H1 (cell line): ENCODE data around the gene CDK5RAP3. TPM values are rescaled to one million over a fixed set of nuclear protein-coding genes. Genes with fewer than 3 reads are reported as not detected.

Experiments used
- CTCF ChIA-PET: fragments of 300-600 bp; sonication (Branson Sonifier 250); formaldehyde crosslinking; loops from one replicate; lab custom pipeline; 2021; ENCODE audit not compliant: partially characterized antibody; lab: Charles Lee
- POLR2A ChIA-PET: fragments of 300-600 bp; sonication (Branson Sonifier 250); formaldehyde crosslinking; loops from one replicate; lab custom pipeline; 2021; ENCODE audit warnings: inconsistent platforms; ENCODE audit not compliant: partially characterized antibody; lab: Charles Lee
- DNase-seq, 2 experiments: peaks; one replicate each; pipeline versions ENCODE4 v3.0.0 to v3.0.0-alpha.2; 2010 to 2022; ENCODE audit warnings: low spot score in 2 of 2, low read depth in 1 of 2, mixed read lengths in 1 of 2
- FAIRE-seq: peaks from 2 replicates; lab custom pipeline; 2011; peaks lifted over from hg19 to GRCh38; lab: Jason Lieb, UNC
- H2AFZ ChIP-seq: 2 replicates; pipeline ENCODE4 v1.8.1; 2012; ENCODE audit warnings: low read length, inconsistent platforms
- H2AK5ac ChIP-seq: 2 replicates; pipeline ENCODE4 v1.6.1; 2013; ENCODE audit warnings: low read depth, low read length
- H2BK120ac ChIP-seq: replicated peaks from 2 replicates; pipeline ENCODE3; 2013; ENCODE audit warnings: low read depth, low read length, inconsistent platforms
- H2BK12ac ChIP-seq: 2 replicates; pipeline ENCODE4 v1.6.1; 2013; ENCODE audit warnings: low read depth, low read length
- H2BK15ac ChIP-seq: 2 replicates; pipeline ENCODE4 v1.6.1; 2013; ENCODE audit warnings: low read length
- H2BK20ac ChIP-seq: 2 replicates; pipeline ENCODE4 v1.6.1; 2013; ENCODE audit warnings: low read length
- H2BK5ac ChIP-seq: 2 replicates; pipeline ENCODE4 v1.6.1; 2013; ENCODE audit warnings: low read depth, low read length
- H3K14ac ChIP-seq: 2 replicates; pipeline ENCODE4 v1.6.1; 2013; ENCODE audit warnings: inconsistent platforms; ENCODE audit not compliant: insufficient read length
- H3K18ac ChIP-seq: 2 replicates; pipeline ENCODE4 v1.6.1; 2013; ENCODE audit warnings: low read length; ENCODE audit errors: extremely low read depth
- H3K23ac ChIP-seq: 2 replicates; pipeline ENCODE4 v1.6.1; 2013; ENCODE audit warnings: inconsistent platforms; ENCODE audit not compliant: insufficient read length
- H3K23me2 ChIP-seq: 2 replicates; pipeline ENCODE4 v1.6.1; 2013; ENCODE audit warnings: low read depth, low read length
- H3K27ac ChIP-seq: 2 replicates; pipeline ENCODE4 v1.6.1; 2011; ENCODE audit warnings: low read depth, low read length, inconsistent platforms
- H3K27me3 ChIP-seq, 4 experiments: replicated peaks in 1 of 4; 1 replicate in 1 of 4; 2 replicates in 3 of 4; pipeline versions ENCODE4 v1.6.1 to v1.8.1; 2011 to 2013; ENCODE audit warnings: low read length in 3 of 4, mild to moderate bottlenecking in 3 of 4, inconsistent platforms in 2 of 4, mixed read lengths in 2 of 4, moderate library complexity in 1 of 4; ENCODE audit not compliant: control insufficient read depth in 3 of 4, insufficient read depth in 3 of 4; ENCODE audit errors: extremely low read depth in 1 of 4
- H3K36me3 ChIP-seq, 4 experiments: 2 replicates each; pipeline versions ENCODE4 v1.6.1 to v1.8.1; 2011 to 2013; ENCODE audit warnings: mild to moderate bottlenecking in 4 of 4, low read length in 3 of 4, moderate library complexity in 2 of 4, control low read depth in 1 of 4, inconsistent platforms in 1 of 4; ENCODE audit not compliant: insufficient read depth in 4 of 4, control insufficient read depth in 2 of 4
- H3K4ac ChIP-seq: replicated peaks from 2 replicates; pipeline ENCODE3; 2013; ENCODE audit warnings: low read length, low read depth, mixed read lengths, inconsistent platforms; ENCODE audit not compliant: insufficient read length
- H3K4me1 ChIP-seq, 4 experiments: replicated peaks in 1 of 4; 1 replicate in 1 of 4; 2 replicates in 3 of 4; pipeline versions ENCODE4 v1.6.1 to v1.8.1; 2011 to 2013; ENCODE audit warnings: low read length in 3 of 4, inconsistent platforms in 2 of 4, mixed read lengths in 1 of 4; ENCODE audit not compliant: insufficient read depth in 4 of 4, control insufficient read depth in 3 of 4
- H3K4me2 ChIP-seq, 2 experiments: 2 replicates each; pipeline versions ENCODE4 v1.6.1 to v1.8.1; 2011 to 2013; ENCODE audit warnings: low read depth in 2 of 2, low read length in 2 of 2, control low read depth in 1 of 2, inconsistent platforms in 1 of 2, mild to moderate bottlenecking in 1 of 2; ENCODE audit not compliant: insufficient read depth in 1 of 2
- H3K4me3 ChIP-seq, 4 experiments: fragments of 200-600, 300-600 bp in 1 of 4; sonication (generic), shearing (Covaris generic), sonication (Bioruptor Twin) in 1 of 4; 2 replicates each; pipeline versions ENCODE4 v1.5.1 to v1.8.1; 2011 to 2016; ENCODE audit warnings: low read length in 4 of 4, low read depth in 3 of 4, control low read depth in 2 of 4, inconsistent platforms in 2 of 4, mild to moderate bottlenecking in 2 of 4, mixed read lengths in 1 of 4, moderate library complexity in 1 of 4; ENCODE audit not compliant: insufficient read depth in 2 of 4; ENCODE audit errors: extremely low read depth in 1 of 4
- H3K56ac ChIP-seq: replicated peaks from 2 replicates; pipeline ENCODE3; 2013; ENCODE audit warnings: low read depth, mild to moderate bottlenecking, mixed read lengths, low read length, inconsistent platforms; ENCODE audit not compliant: insufficient read length
- H3K79me1 ChIP-seq: 2 replicates; pipeline ENCODE4 v1.6.1; 2013; ENCODE audit warnings: low read depth, low read length, control low read depth
- H3K79me2 ChIP-seq, 2 experiments: 2 replicates each; pipeline versions ENCODE4 v1.6.1 to v1.8.1; 2012 to 2013; ENCODE audit warnings: low read length in 2 of 2, mild to moderate bottlenecking in 2 of 2, inconsistent platforms in 1 of 2; ENCODE audit not compliant: insufficient read depth in 2 of 2, control insufficient read depth in 1 of 2
- H3K9ac ChIP-seq, 4 experiments: replicated peaks in 1 of 4; 1 replicate in 1 of 4; 2 replicates in 3 of 4; pipeline versions ENCODE4 v1.6.1 to v1.8.1; 2011 to 2013; ENCODE audit warnings: low read depth in 3 of 4, low read length in 3 of 4, control low read depth in 2 of 4, mild to moderate bottlenecking in 2 of 4, moderate library complexity in 2 of 4, inconsistent platforms in 1 of 4; ENCODE audit errors: extremely low read depth in 1 of 4
- H3K9me3 ChIP-seq, 2 experiments: 2 replicates each; pipeline versions ENCODE4 v1.6.1 to v1.8.1; 2012 to 2013; ENCODE audit warnings: mild to moderate bottlenecking in 2 of 2, moderate library complexity in 2 of 2, control low read depth in 1 of 2, inconsistent platforms in 1 of 2, low read depth in 1 of 2, low read length in 1 of 2, mixed read lengths in 1 of 2; ENCODE audit not compliant: insufficient read depth in 2 of 2
- H4K20me1 ChIP-seq, 2 experiments: replicated peaks in 1 of 2; 2 replicates each; pipeline versions ENCODE3 to v1.8.1; 2011 to 2013; ENCODE audit warnings: inconsistent platforms in 2 of 2, low read length in 2 of 2, mild to moderate bottlenecking in 1 of 2; ENCODE audit not compliant: insufficient read depth in 2 of 2, control insufficient read depth in 1 of 2
- H4K5ac ChIP-seq: 2 replicates; pipeline ENCODE4 v1.6.1; 2013; ENCODE audit warnings: low read length, low read depth, mixed read lengths, inconsistent platforms; ENCODE audit not compliant: insufficient read length
- H4K8ac ChIP-seq: 2 replicates; pipeline ENCODE4 v1.8.0; 2013; ENCODE audit warnings: mild to moderate bottlenecking, moderate library complexity, low read length, inconsistent platforms; ENCODE audit not compliant: insufficient read depth; ENCODE audit errors: extremely low read depth
- H4K91ac ChIP-seq: replicated peaks from 2 replicates; pipeline ENCODE3; 2013; ENCODE audit warnings: low read length, mixed read lengths, inconsistent platforms; ENCODE audit not compliant: insufficient read length
- CEBPB ChIP-seq: IDR thresholded peaks from 2 replicates; pipeline ENCODE4 v1.6.1; 2012; ENCODE audit warnings: low read depth, low read length
- CTCF ChIP-seq, 3 experiments: IDR thresholded peaks; 1 replicate in 2 of 3; 2 replicates in 1 of 3; pipeline versions ENCODE4 v1.5.1 to v1.6.1; 2011; ENCODE audit warnings: low read length in 3 of 3, mild to moderate bottlenecking in 3 of 3, inconsistent platforms in 2 of 3, low read depth in 1 of 3, moderate library complexity in 1 of 3; ENCODE audit not compliant: insufficient read depth in 1 of 3; ENCODE audit errors: control extremely low read depth in 1 of 3
- EZH2 ChIP-seq: fragments of 200-600 bp; sonication (generic); IDR thresholded peaks from 2 replicates; pipeline ENCODE4 v1.7.1; 2012; ENCODE audit warnings: low read depth, mild to moderate bottlenecking, moderate library complexity, low read length, inconsistent platforms; ENCODE audit not compliant: severe bottlenecking
- FOSL1 ChIP-seq: IDR thresholded peaks from 2 replicates; pipeline ENCODE4 v1.6.1; 2011; ENCODE audit warnings: mild to moderate bottlenecking, low read depth, low read length, moderate library complexity; ENCODE audit not compliant: insufficient read depth
- HDAC2 ChIP-seq, 2 experiments: fragments of 300-600 bp in 1 of 2; sonication (generic) in 1 of 2; IDR thresholded peaks; 2 replicates each; pipeline ENCODE4 v1.6.1; 2011 to 2012; ENCODE audit warnings: low read depth in 2 of 2, low read length in 2 of 2, mild to moderate bottlenecking in 2 of 2, moderate library complexity in 2 of 2, borderline replicate concordance in 1 of 2, inconsistent platforms in 1 of 2
- PHF8 ChIP-seq: fragments of 200-600 bp; sonication (generic); conservative IDR thresholded peaks from 2 replicates; pipeline ENCODE4 v1.7.1; 2012; ENCODE audit warnings: low read depth, mild to moderate bottlenecking, inconsistent platforms, low read length, moderate library complexity
- POU5F1 ChIP-seq: IDR thresholded peaks from 2 replicates; pipeline ENCODE4 v1.6.1; 2011; ENCODE audit warnings: low read depth, mild to moderate bottlenecking, low read length, moderate library complexity
- RBBP5 ChIP-seq: IDR thresholded peaks from 2 replicates; pipeline ENCODE4 v1.7.1; 2012; ENCODE audit warnings: low read depth, mild to moderate bottlenecking, inconsistent platforms, low read length, moderate library complexity, borderline replicate concordance
- SRF ChIP-seq: IDR thresholded peaks from 2 replicates; pipeline ENCODE4 v1.6.1; 2011; ENCODE audit warnings: mild to moderate bottlenecking, low read depth, low read length, moderate library complexity
- TAF1 ChIP-seq: IDR thresholded peaks from 2 replicates; pipeline ENCODE4 v1.6.1; 2011; ENCODE audit warnings: mild to moderate bottlenecking, low read depth, low read length
- WGBS, 2 experiments: shearing (Covaris generic) in 1 of 2; methylation state at CpG; one replicate each; pipeline versions ENCODE4 v1.1.6 to v1.1.7; 2013 to 2015; ENCODE audit warnings: low lambda C conversion rate in 2 of 2, mixed read lengths in 2 of 2, inconsistent platforms in 1 of 2, low coverage in 1 of 2, missing lambda C conversion rate in 1 of 2; ENCODE audit not compliant: insufficient replicate concordance in 2 of 2, insufficient coverage in 1 of 2, insufficient read length in 1 of 2; ENCODE audit errors: extremely low coverage in 1 of 2, missing lambda C conversion rate in 1 of 2; 5-methylcytosine and 5-hydroxymethylcytosine counted together
- polyA plus RNA-seq, 7 experiments: library from polyadenylated mRNA; depleted of rRNA in 3 of 7; stranded (reverse) in 5 of 7; unstranded in 2 of 7; fragments of >200 nt in 5 of 7; fragments of 200-250 nt in 2 of 7; gene quantifications; 1 replicate in 5 of 7; 2 replicates in 1 of 7; 4 replicates in 1 of 7; pipeline versions ENCODE4 v1.2.1 to v1.2.3, GENCODE V29; 2011 to 2013; ENCODE audit warnings: missing spikeins in 2 of 7, mixed read lengths in 2 of 7
- total RNA-seq: library from RNA; stranded (reverse); fragmentation: NEBNext Ultra II Directional; extraction: Animal tissue kit (Norgen Biotek cat#: 25700); gene quantifications from 2 replicates; pipeline ENCODE4 v1.2.1, GENCODE V29; 2021
- TF ChIP-seq, protein P1 (sequence below): IDR thresholded peaks from 2 replicates; pipeline ENCODE4 v1.6.1; 2012; ENCODE audit warnings: inconsistent platforms

The CDK5RAP3 gene
- total and polyA plus RNA-seq, 2 of the 8 experiments (the other 6 are each of a cell fraction or from before 2014, with no cell fraction given), result 88.2 to 93.2 TPM

- no peaks in the 10 kb centered on the region for H3K9me3 ChIP-seq
- no peak overlapping the region for H4K8ac ChIP-seq
- H2AK5ac ChIP-seq, result no peak overlapping the region
- no peaks in the 10 kb centered on the region for H3K27me3 ChIP-seq
- H3K79me2 ChIP-seq, result no peaks in the 10 kb centered on the region
- H2BK12ac ChIP-seq, result no peak overlapping the region
- H3K23ac ChIP-seq, result no peak overlapping the region
- no peak overlapping the region for H3K4ac ChIP-seq
- H2AFZ ChIP-seq, result no peak overlapping the region
- no peaks in the 10 kb centered on the region for H3K4me1 ChIP-seq
- no peak overlapping the region for H3K4me3 ChIP-seq
- H4K5ac ChIP-seq, result no peak overlapping the region
- H3K14ac ChIP-seq, result no peak overlapping the region
- peaks cover 3 to 22% (median 8%) of the 10 kb centered on the region in 4 experiments; a peak in 6 of 8 replicates for H3K36me3 ChIP-seq
- peaks cover 0 to 4% of the 10 kb centered on the region in 2 experiments for H4K20me1 ChIP-seq
- no peak for DNase-seq
- H2BK15ac ChIP-seq, result no peak overlapping the region
- H2BK5ac ChIP-seq, result no peak overlapping the region
- no peak overlapping the region for H3K56ac ChIP-seq
- no peak overlapping the region for H3K18ac ChIP-seq
- no peak overlapping the region for H2BK20ac ChIP-seq
- H3K9ac ChIP-seq, result no peak overlapping the region
- ChIA-PET POLR2A (interaction anchor here (1.6 kb wide), 1 partner anchor 11 kb away, joined by 5 read pairs; no protein-coding TSS in a partner anchor), CTCF (interaction anchor here (0.6 to 13.8 kb wide), 7 partner anchors 9 to 304 kb away, joined by 3 to 154 read pairs (median 4); partner anchors contain the start of genes PNPO and PRR15L)
- no peaks in the 10 kb centered on the region for H3K23me2 ChIP-seq
- H4K91ac ChIP-seq, result no peak overlapping the region
- no peak for FAIRE-seq
- no peak overlapping the region for H3K4me2 ChIP-seq
- H3K27ac ChIP-seq, result no peak overlapping the region
- H2BK120ac ChIP-seq, result no peak overlapping the region
- no peaks in the 10 kb centered on the region for H3K79me1 ChIP-seq
- 74% methylated on average over 1 of the region's 3 CpGs; no CpG with 5 or more reads in 1 of the 2 experiments for WGBS, 2 experiments
- TF ChIP-seq RBBP5, result no peak
- TF ChIP-seq, protein P1, sequence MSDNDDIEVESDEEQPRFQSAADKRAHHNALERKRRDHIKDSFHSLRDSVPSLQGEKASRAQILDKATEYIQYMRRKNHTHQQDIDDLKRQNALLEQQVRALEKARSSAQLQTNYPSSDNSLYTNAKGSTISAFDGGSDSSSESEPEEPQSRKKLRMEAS, result no peak
- TF ChIP-seq CTCF (IDR thresholded peaks at IDR 0.05; ENCODE audit: control extremely low read depth in 1 of 3, insufficient read depth in 1 of 3, low read depth in 1 of 3, low read length in 3 of 3), result no peak
- no peak for TF ChIP-seq SRF
- no peak for TF ChIP-seq FOSL1
- no peak for TF ChIP-seq CEBPB
- TF ChIP-seq TAF1, result no peak
- TF ChIP-seq PHF8, result no peak
- TF ChIP-seq HDAC2 (IDR thresholded peaks at IDR 0.05; ENCODE audit: borderline replicate concordance in 1 of 2, low read depth in 2 of 2, low read length in 2 of 2), result no peak
- TF ChIP-seq POU5F1, result no peak
- TF ChIP-seq EZH2, result no peak
Measured at GRCh38 chr17:47925678-47925988, 45.3 kb upstream of the CDK5RAP3 start.
